ENCODE measurements around the gene ANAPC16. TPM values are rescaled to one million over a fixed set of nuclear protein-coding genes. Genes with fewer than 3 reads are reported as not detected.
A peak's percentile ranks its signal among the peaks of the same experiment; 100 is the strongest.

Gene ANAPC16
- total RNA-seq, 3 donors from 2014 or later, result 104 to 155 (median 112) TPM

DNA sequence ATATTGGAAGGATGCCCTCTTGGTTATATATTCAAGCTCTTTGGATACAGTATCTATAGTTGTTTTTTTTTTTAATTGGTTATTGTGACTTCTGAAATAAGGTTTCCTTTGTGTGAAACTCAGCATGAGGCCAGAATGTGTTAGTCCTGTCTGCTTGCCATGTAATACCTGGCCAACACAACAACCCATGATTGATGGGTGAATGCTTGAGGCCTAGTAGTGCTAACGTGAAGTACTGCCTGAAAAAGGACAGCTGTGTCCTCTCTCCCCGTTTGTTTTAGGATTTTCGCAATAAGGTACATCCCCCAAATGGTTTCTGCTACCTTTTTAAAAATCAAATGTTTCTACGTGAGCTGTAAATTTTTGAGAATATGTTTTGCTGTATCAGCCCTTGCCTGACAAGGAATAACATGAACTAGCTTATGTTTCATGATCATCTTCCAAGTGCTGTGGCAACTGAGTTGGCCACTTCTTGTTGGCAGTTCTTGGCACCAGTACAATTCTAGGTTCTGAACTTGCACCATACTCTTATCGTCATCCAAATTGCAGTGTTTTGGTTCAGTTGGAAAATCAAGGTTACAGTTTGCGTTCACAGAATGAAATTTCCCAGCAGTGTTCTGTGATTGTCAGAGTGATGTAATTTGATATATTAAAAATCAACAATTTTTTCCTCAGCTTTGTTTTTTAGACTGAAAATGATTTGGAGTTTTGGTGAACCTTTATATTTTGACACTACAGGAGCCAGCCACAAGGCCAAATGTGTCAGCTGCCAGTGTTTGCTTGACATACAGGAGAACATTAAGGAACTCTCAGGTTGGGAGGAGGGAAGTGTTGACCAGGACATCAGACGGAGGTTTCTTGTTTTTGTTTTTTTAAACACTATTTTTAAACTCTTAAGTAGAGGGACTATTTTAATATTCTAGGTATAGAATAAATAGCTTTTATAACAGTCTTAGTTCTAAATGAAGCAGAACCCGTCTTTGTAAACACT lies 13.7 kb downstream of the ANAPC16 start:
- Histone ChIP-seq H3K27me3 (no peaks in the 10 kb centered on the region), H3K27ac (peak overlapping the region; percentile 56 to 59), H3K9me3 (no peaks in the 10 kb centered on the region), H3K4me1 (no peaks in the 10 kb centered on the region), H3K4me3 (no peak overlapping the region), H3K36me3 (no peaks in the 10 kb centered on the region)
- no peak for DNase-seq (ENCODE audit: low spot score in 2 of 2)
- intact Hi-C loops (cut with DNase I; ENCODE audit: low total_unique reads), result no loop called here
- TF ChIP-seq POLR2AphosphoS5 (IDR thresholded peaks at IDR 0.05) (peak in 1 of 3 donors; percentile 38), POLR2A (IDR thresholded peaks at IDR 0.05) (no peak), CTCF (IDR thresholded peaks at IDR 0.05) (no peak)

- Histone ChIP-seq H3K9me3 (no peaks in the 10 kb centered on the region), H3K27me3 (no peaks in the 10 kb centered on the region), H3K27ac (no peak overlapping the region), H3K4me1 (no peaks in the 10 kb centered on the region), H3K4me3 (no peak overlapping the region), H3K36me3 (peaks cover 5% of the 10 kb centered on the region)
- intact Hi-C loops (cut with DNase I; ENCODE audit: low total_unique reads), result no loop called here
- TF ChIP-seq POLR2A (IDR thresholded peaks at IDR 0.05) (no peak), POLR2AphosphoS5 (IDR thresholded peaks at IDR 0.05) (no peak)
- no peak for DNase-seq (ENCODE audit: low spot score in 2 of 2)
Measured at GRCh38 chr10:72233621-72234020, 17.8 kb downstream of the ANAPC16 start.

DNA sequence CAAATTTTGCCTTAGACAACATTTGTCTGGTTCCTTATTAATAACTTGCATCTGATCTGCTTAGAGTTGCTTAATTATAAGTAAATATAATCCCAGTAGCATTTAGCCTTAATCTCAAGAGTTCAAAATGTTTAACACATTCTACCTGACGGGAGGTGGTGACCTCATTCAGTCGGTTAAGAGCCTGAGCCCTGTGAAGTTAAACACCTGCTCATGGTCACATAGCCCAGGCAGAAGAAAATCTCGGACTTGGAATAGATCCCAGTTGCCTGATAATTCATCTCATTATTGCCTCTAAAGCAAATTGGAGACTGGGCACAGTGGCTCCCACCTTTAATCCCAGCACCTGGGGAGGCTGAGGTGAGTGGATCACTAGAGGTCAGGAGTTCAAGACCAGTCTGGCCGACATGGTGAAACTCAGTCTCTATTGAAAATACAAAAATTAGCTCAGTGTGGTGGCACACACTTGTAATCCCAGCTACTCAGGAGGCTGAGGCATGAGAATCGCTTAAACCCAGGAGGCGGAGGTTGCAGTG lies 18.8 kb downstream of the ANAPC16 start:
- no peaks in the 10 kb centered on the region for H3K27me3 ChIP-seq
- H3K4me1 ChIP-seq, result no peaks in the 10 kb centered on the region
- DNase-seq (ENCODE audit: low spot score in 2 of 2), result no peak
- H3K9me3 ChIP-seq, result no peaks in the 10 kb centered on the region
- intact Hi-C loops (cut with DNase I; ENCODE audit: low total_unique reads), result no loop called here
- no peak for TF ChIP-seq POLR2AphosphoS5 (IDR thresholded peaks at IDR 0.05)
- no peak overlapping the region for H3K4me3 ChIP-seq
- peaks cover 5% of the 10 kb centered on the region for H3K36me3 ChIP-seq
- no peak overlapping the region for H3K27ac ChIP-seq

GRCh38 chr10:72235544-72236279 lies 19.9 kb downstream of the ANAPC16 start:
- peaks cover 5% of the 10 kb centered on the region for H3K36me3 ChIP-seq
- H3K4me3 ChIP-seq, result no peak overlapping the region
- TF ChIP-seq POLR2AphosphoS5 (IDR thresholded peaks at IDR 0.05), result no peak
- H3K9me3 ChIP-seq, result no peaks in the 10 kb centered on the region
- H3K27me3 ChIP-seq, result no peaks in the 10 kb centered on the region
- intact Hi-C loops (cut with DNase I; ENCODE audit: low total_unique reads), result no loop called here
- no peak overlapping the region for H3K27ac ChIP-seq
- no peak for DNase-seq (ENCODE audit: low spot score in 2 of 2)
- H3K4me1 ChIP-seq, result no peaks in the 10 kb centered on the region

- H3K27me3 ChIP-seq, result no peaks in the 10 kb centered on the region
- peaks cover 3 to 7% of the 10 kb centered on the region in 2 donors for H3K4me1 ChIP-seq
- no peak for TF ChIP-seq POLR2AphosphoS5 (IDR thresholded peaks at IDR 0.05)
- TF ChIP-seq CTCF (IDR thresholded peaks at IDR 0.05), result no peak
- no peak for TF ChIP-seq POLR2A (IDR thresholded peaks at IDR 0.05)
- no peak overlapping the region for H3K4me3 ChIP-seq
- no peak overlapping the region for H3K27ac ChIP-seq
- intact Hi-C loops (cut with DNase I; ENCODE audit: low total_unique reads), result no loop called here
- H3K9me3 ChIP-seq, result no peaks in the 10 kb centered on the region
- no peak for DNase-seq (ENCODE audit: low spot score in 2 of 2)
- H3K36me3 ChIP-seq, result peaks cover 5% of the 10 kb centered on the region
Measured at GRCh38 chr10:72238392-72239175, 22.8 kb downstream of the ANAPC16 start.

- Histone ChIP-seq H3K36me3 (peaks cover 5% of the 10 kb centered on the region), H3K27me3 (no peaks in the 10 kb centered on the region), H3K9me3 (no peaks in the 10 kb centered on the region), H3K4me1 (peaks cover 3 to 15% of the 10 kb centered on the region in 2 donors), H3K4me3 (no peak overlapping the region), H3K27ac (peak overlapping the region in 1 of 2 donors; percentile 21)
- TF ChIP-seq POLR2A (IDR thresholded peaks at IDR 0.05), result no peak
- TF ChIP-seq CTCF (IDR thresholded peaks at IDR 0.05), result no peak
- TF ChIP-seq POLR2AphosphoS5 (IDR thresholded peaks at IDR 0.05), result no peak
- DNase-seq (ENCODE audit: low spot score in 2 of 2), result no peak
- intact Hi-C loops (cut with DNase I; ENCODE audit: low total_unique reads), result no loop called here
Measured at GRCh38 chr10:72239409-72239808, 23.6 kb downstream of the ANAPC16 start.
